GM12878 (cell line): ENCODE measurements around the gene FCRLB. TPM values are rescaled to one million over a fixed set of nuclear protein-coding genes. Genes with fewer than 3 reads are reported as not detected.

Experiments used
- ATAC-seq: fragments of 200-7000 bp; cut with Tn5 transposase; 3 replicates; pipeline ENCODE4 v1.9.1; 2020; ENCODE audit warnings: mild to moderate bottlenecking, moderate library complexity
- BruUV-seq: library from RNA; stranded (reverse); fragments of 400-500 nt; replicated peaks from 2 replicates; lab custom pipeline; 2021; lab: Mats Ljungman, UMichigan
- CTCF ChIA-PET: fragments of 300-600 bp; sonication (Branson Sonifier 250); formaldehyde crosslinking; extraction: SDS; loops from one replicate; lab custom pipeline; 2021; ENCODE audit warnings: inconsistent platforms; lab: Yijun Ruan, JAX
- POLR2A ChIA-PET: fragments of 350-600 bp; formaldehyde crosslinking; extraction: SDS; loops from one replicate; lab custom pipeline; 2021; ENCODE audit warnings: inconsistent platforms; lab: Charles Lee
- RAD21 ChIA-PET: fragments of 300-600 bp; sonication (Branson Sonifier 250); formaldehyde crosslinking; loops from one replicate; lab custom pipeline; 2023; ENCODE audit warnings: antibody characterized with exemption; ENCODE audit not compliant: unreplicated experiment; lab: Charles Lee
- SMC1A ChIA-PET: fragments of 300-600 bp; sonication (Branson Sonifier 250); formaldehyde crosslinking; loops from one replicate; lab custom pipeline; 2023; ENCODE audit not compliant: unreplicated experiment, uncharacterized antibody; lab: Charles Lee
- DNase-seq: peaks from one replicate; pipeline ENCODE4 v3.0.0-alpha.2; 2011; ENCODE audit warnings: low read depth, low spot score
- FAIRE-seq: peaks from 3 replicates; lab custom pipeline; 2011; peaks lifted over from hg19 to GRCh38; lab: Jason Lieb, UNC
- H2AFZ ChIP-seq: 2 replicates; pipeline ENCODE4 v1.6.0; 2011; ENCODE audit warnings: low read depth, low read length, control low read depth; ENCODE audit not compliant: control insufficient read depth
- H3K27ac ChIP-seq: 2 replicates; pipeline ENCODE4 v1.5.1; 2011; ENCODE audit warnings: control low read depth; ENCODE audit not compliant: control insufficient read depth, insufficient read depth
- H3K27me3 ChIP-seq, 2 experiments: replicated peaks in 1 of 2; 2 replicates each; pipeline versions ENCODE4 v1.6.0 to v1.6.1; 2011; ENCODE audit warnings: low read length in 1 of 2; ENCODE audit not compliant: control insufficient read depth in 2 of 2, insufficient read depth in 2 of 2
- H3K36me3 ChIP-seq, 2 experiments: 2 replicates each; pipeline ENCODE4 v1.5.1; 2011; ENCODE audit warnings: low read length in 1 of 2; ENCODE audit not compliant: control insufficient read depth in 2 of 2, insufficient read depth in 2 of 2
- H3K4me1 ChIP-seq: 2 replicates; pipeline ENCODE4 v1.6.1; 2011; ENCODE audit warnings: mild to moderate bottlenecking, low read length, moderate library complexity, mixed read lengths; ENCODE audit not compliant: control insufficient read depth, insufficient read depth
- H3K4me2 ChIP-seq: 2 replicates; pipeline ENCODE4 v1.6.0; 2011; ENCODE audit warnings: control low read depth; ENCODE audit not compliant: control insufficient read depth, insufficient read depth
- H3K4me3 ChIP-seq: fragments of 200-600 bp; sonication (generic); 2 replicates; pipeline ENCODE4 v1.5.1; 2016
- H3K79me2 ChIP-seq: 2 replicates; pipeline ENCODE4 v1.6.0; 2011; ENCODE audit warnings: low read length; ENCODE audit not compliant: control insufficient read depth, insufficient read depth
- H3K9ac ChIP-seq: 2 replicates; pipeline ENCODE4 v1.8.0; 2011; ENCODE audit warnings: low read length, control low read depth, mixed read lengths; ENCODE audit not compliant: control insufficient read depth, insufficient read depth
- H3K9me3 ChIP-seq: replicated peaks from 3 replicates; pipeline ENCODE4 v1.5.1; 2011; ENCODE audit warnings: mild to moderate bottlenecking, low read length; ENCODE audit not compliant: control insufficient read depth, insufficient read depth
- H4K20me1 ChIP-seq: 2 replicates; pipeline ENCODE4 v1.6.0; 2011; ENCODE audit not compliant: control insufficient read depth, insufficient read depth
- ATF7 ChIP-seq: fragments of 450-650 bp; IDR thresholded peaks from 2 replicates; pipeline ENCODE4 v1.6.1; 2016; ENCODE audit warnings: low read depth, mild to moderate bottlenecking
- BACH1 ChIP-seq: fragments of 450-650 bp; IDR thresholded peaks from 2 replicates; pipeline ENCODE4 v1.6.1; 2017; ENCODE audit warnings: mild to moderate bottlenecking, borderline replicate concordance
- CEBPZ ChIP-seq: fragments of 150-350 bp; IDR thresholded peaks from 2 replicates; pipeline ENCODE4 v1.6.1; 2016; ENCODE audit warnings: low read depth, low read length
- CHD2 ChIP-seq: IDR thresholded peaks from 2 replicates; pipeline ENCODE4 v1.6.1; 2011; ENCODE audit warnings: low read depth, low read length, improper control_type of control experiment, borderline replicate concordance
- CREB1 ChIP-seq: IDR thresholded peaks from 2 replicates; pipeline ENCODE4 v1.6.1; 2012; ENCODE audit warnings: low read depth, mild to moderate bottlenecking, inconsistent platforms
- IRF4 ChIP-seq: IDR thresholded peaks from 2 replicates; pipeline ENCODE4 v1.6.1; 2011; ENCODE audit warnings: low read depth, low read length
- KLF5 ChIP-seq: fragments of 450-650 bp; IDR thresholded peaks from 2 replicates; pipeline ENCODE4 v1.6.1; 2014; ENCODE audit warnings: mild to moderate bottlenecking; ENCODE audit not compliant: partially characterized antibody
- LARP7 ChIP-seq: fragments of 450-650 bp; IDR thresholded peaks from 2 replicates; pipeline ENCODE4 v1.6.1; 2017; ENCODE audit warnings: mild to moderate bottlenecking
- NFYA ChIP-seq: IDR thresholded peaks from 2 replicates; pipeline ENCODE4 v1.6.1; 2011; ENCODE audit warnings: low read depth, mild to moderate bottlenecking, low read length, improper control_type of control experiment, borderline replicate concordance
- NFYB ChIP-seq: IDR thresholded peaks from 2 replicates; pipeline ENCODE4 v1.6.1; 2011; ENCODE audit warnings: low read depth, mild to moderate bottlenecking, low read length, improper control_type of control experiment, moderate library complexity; ENCODE audit not compliant: insufficient read depth
- NR2F1 ChIP-seq: fragments of 450-650 bp; conservative IDR thresholded peaks from 2 replicates; pipeline ENCODE4 v1.6.1; 2017; ENCODE audit warnings: mild to moderate bottlenecking
- POLR2A ChIP-seq: IDR thresholded peaks from 2 replicates; pipeline ENCODE4 v1.6.1; 2011; ENCODE audit warnings: low read depth, mild to moderate bottlenecking, low read length
- RB1 ChIP-seq: fragments of 450-650 bp; formaldehyde crosslinking; IDR thresholded peaks from 2 replicates; pipeline ENCODE4 v1.6.1; 2017; ENCODE audit warnings: mild to moderate bottlenecking, borderline replicate concordance
- RFX5 ChIP-seq: IDR thresholded peaks from 2 replicates; pipeline ENCODE4 v1.6.1; 2011; ENCODE audit warnings: low read depth, low read length, improper control_type of control experiment
- SMARCA5 ChIP-seq: fragments of 450-650 bp; IDR thresholded peaks from 2 replicates; pipeline ENCODE4 v1.6.1; 2017; ENCODE audit warnings: mild to moderate bottlenecking
- SPI1 ChIP-seq: IDR thresholded peaks from 2 replicates; pipeline ENCODE4 v1.6.1; 2011; ENCODE audit warnings: low read depth, mild to moderate bottlenecking, low read length, moderate library complexity, borderline replicate concordance; ENCODE audit not compliant: insufficient read depth
- SUPT20H ChIP-seq: IDR thresholded peaks from 2 replicates; pipeline ENCODE4 v1.6.1; 2011; ENCODE audit warnings: low read depth, mild to moderate bottlenecking, low read length, moderate library complexity, borderline replicate concordance; ENCODE audit not compliant: control insufficient read depth
- TCF7 ChIP-seq: IDR thresholded peaks from 2 replicates; pipeline ENCODE4 v1.6.1; 2014; ENCODE audit warnings: antibody characterized with exemption, borderline replicate concordance
- ZNF384 ChIP-seq: IDR thresholded peaks from 2 replicates; pipeline ENCODE4 v1.6.1; 2012; ENCODE audit warnings: low read depth, mild to moderate bottlenecking, low read length, improper control_type of control experiment, borderline replicate concordance
- WGBS: methylation state at CpG from one replicate; pipeline ENCODE4 v1.1.6; 2016; ENCODE audit warnings: low lambda C conversion rate; ENCODE audit not compliant: insufficient replicate concordance, insufficient coverage; ENCODE audit errors: missing lambda C conversion rate; 5-methylcytosine and 5-hydroxymethylcytosine counted together
- in situ Hi-C: fragments of 300-500 bp; cut with MboI; formaldehyde crosslinking; loops from 9 replicates; pipeline ENCODE4 v1.14.3; 2018; ENCODE audit warnings: mixed read lengths
- intact Hi-C: fragments of 100-400 bp; cut with micrococcal nuclease; formaldehyde crosslinking; loops from one replicate; pipeline ENCODE4 v1.14.2; 2022; ENCODE audit not compliant: unreplicated experiment
- polyA plus RNA-seq, 11 experiments: library from polyadenylated mRNA; depleted of rRNA in 4 of 11; unstranded in 6 of 11; stranded (reverse) in 5 of 11; fragments of >200 nt; fragmentation: Nextera tagmentation in 4 of 11; fragmentation: Illumina TruSeq in 1 of 11; extraction: Ambion mirVana in 4 of 11; extraction: Trizol in 1 of 11; gene quantifications; 1 replicate in 1 of 11; 2 replicates in 10 of 11; pipeline versions ENCODE4 v1.2.1 to v1.2.3, GENCODE V29; 2011 to 2016; ENCODE audit warnings: inconsistent platforms in 2 of 11, missing spikeins in 2 of 11, low read depth in 1 of 11
- total RNA-seq, 4 experiments: library from RNA; depleted of rRNA in 3 of 4; stranded (reverse); fragments of >200 nt in 3 of 4; fragmentation: Illumina TruSeq in 1 of 4; extraction: Trizol in 1 of 4; gene quantifications; 2 replicates each; pipeline versions ENCODE4 v1.2.1 to v1.2.3, GENCODE V29; 2013 to 2021

FCRLB gene
- total and polyA plus RNA-seq, 10 of the 15 experiments (the other 5 are each of a cell fraction or from before 2014, with no cell fraction given), result 0.55 to 11.7 (median 5.6) TPM

GRCh38 chr1:161738627-161739287 is 17.4 kb downstream of the FCRLB start (continued):
- TF ChIP-seq RB1 (peak; percentile 19; the same call in 1 of the 2 replicates), POLR2A (peak; percentile 56), NFYA (no peak), SPI1 (peak; percentile 17; the same call in 1 of the 2 replicates), RFX5 (peak; percentile 93), ATF7 (peak; percentile 70), BACH1 (peak; percentile 46; the same call in 1 of the 2 replicates), NFYB (peak; percentile 78)

DNA sequence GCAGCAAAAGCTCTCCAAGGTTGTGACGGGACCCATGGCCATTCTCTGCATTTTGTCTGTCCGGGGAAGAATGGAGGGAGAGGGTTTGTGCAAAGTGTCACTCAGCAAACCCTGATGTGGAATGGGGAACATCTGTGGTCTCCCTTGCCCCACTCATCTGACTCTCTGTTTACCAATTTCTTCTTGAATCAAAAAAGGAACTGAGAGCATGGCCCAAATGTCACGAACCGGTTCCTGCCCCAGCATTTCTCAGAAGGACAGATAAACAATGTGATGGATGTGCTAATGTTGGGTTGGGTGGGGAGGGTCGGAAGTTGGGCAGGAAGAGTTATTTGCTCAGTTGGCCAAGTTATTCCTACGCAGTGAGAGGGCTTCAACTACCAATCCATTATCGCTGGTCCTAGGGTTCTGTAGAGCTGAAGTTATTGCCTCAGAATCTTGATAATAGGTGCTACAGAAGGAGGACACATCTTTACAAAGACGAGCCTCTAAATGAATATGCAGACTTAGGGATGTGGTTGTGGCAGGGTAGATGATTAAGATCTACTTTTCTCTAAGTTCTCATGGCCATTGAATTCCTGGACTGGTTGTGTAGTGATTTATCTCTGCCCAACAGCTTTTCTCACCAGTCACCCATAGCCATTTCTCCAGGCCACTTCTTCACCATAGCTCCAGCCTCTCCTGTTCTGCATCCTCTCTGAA is 18.7 kb downstream of the FCRLB start:
- WGBS, result 6% methylated on average over 8 of the region's 8 CpGs
- peak overlapping the region; percentile 36 for H3K4me2 ChIP-seq
- intact Hi-C loops, result loop anchor here (1.0 to 10.0 kb wide), 5 partner anchors 33 to 345 kb away; partner anchors contain the start of genes FCGR3A and FCRLA
- no peaks in the 10 kb centered on the region for H3K9me3 ChIP-seq
- H4K20me1 ChIP-seq, result no peaks in the 10 kb centered on the region
- peak overlapping the region; percentile 17; the same call in 1 of the 2 replicates for H3K9ac ChIP-seq
- peak overlapping the region; percentile 54; the same call in 1 of the 2 replicates for H2AFZ ChIP-seq
- ChIA-PET POLR2A (interaction anchor here (0.6 to 5.0 kb wide), 5 partner anchors 9 to 128 kb away, joined by 3 to 34 read pairs (median 3); partner anchors contain the start of genes DUSP12 and FCRLA), CTCF (interaction anchor here (0.8 to 16.4 kb wide), 27 partner anchors 9 to 548 kb away, joined by 3 to 262 read pairs (median 5); partner anchors contain the start of genes DUSP12, FCGR2A, FCRLA and TOMM40L), RAD21 (interaction anchor here (0.6 to 6.4 kb wide), 16 partner anchors 9 to 574 kb away, joined by 3 to 85 read pairs (median 18); partner anchors contain the start of genes DUSP12, FCRLA, PPOX and TOMM40L), SMC1A (interaction anchor here (0.7 to 9.7 kb wide), 18 partner anchors 8 to 742 kb away, joined by 3 to 97 read pairs (median 7); partner anchors contain the start of genes DUSP12 and FCRLA)
- H3K4me1 ChIP-seq, result peaks cover 71% of the 10 kb centered on the region
- H3K79me2 ChIP-seq, result no peaks in the 10 kb centered on the region
- H3K36me3 ChIP-seq, result no peaks in the 10 kb centered on the region
- in situ Hi-C loops, result loop anchor here (5.0 to 10.0 kb wide), 3 partner anchors 93 to 545 kb away; partner anchors contain the start of gene ADAMTS4
- no TSS peak for BruUV-seq
- DNase-seq, result no peak
- peak; percentile 51 for ATAC-seq
- peak; percentile 92 for FAIRE-seq
- no peaks in the 10 kb centered on the region for H3K27me3 ChIP-seq
- peak overlapping the region; percentile 83 for H3K27ac ChIP-seq
- H3K4me3 ChIP-seq, result peak overlapping the region; percentile 31; the same call in 1 of the 2 replicates
- TF ChIP-seq IRF4, result peak; percentile 68
- TF ChIP-seq SUPT20H, result no peak
- no peak for TF ChIP-seq CREB1
- TF ChIP-seq SMARCA5, result no peak
- no peak for TF ChIP-seq CHD2
- TF ChIP-seq CEBPZ, result no peak
- TF ChIP-seq TCF7, result no peak
- no peak for TF ChIP-seq NR2F1
- TF ChIP-seq ZNF384, result no peak
- no peak for TF ChIP-seq KLF5
- TF ChIP-seq NFYA, result no peak
- no peak for TF ChIP-seq LARP7
- TF ChIP-seq SPI1, result peak; percentile 96
